GM18907 (cell line): Measurements from ENCODE around the gene AS3MT.
A peak's percentile ranks its signal among the peaks of the same experiment; 100 is the strongest.
"Not testable (repeated sequence)": the region's sequence is repeated elsewhere in the genome, so short reads cannot be mapped to it uniquely, and the experiment has no call there.

Experiments used
- ATAC-seq: cut with Tn5 transposase; IDR thresholded peaks from one replicate; pipeline ENCODE4 v1.9.1; 2021; ENCODE audit warnings: mild to moderate bottlenecking, moderate library complexity; ENCODE audit not compliant: unreplicated experiment

The AS3MT gene

DNA sequence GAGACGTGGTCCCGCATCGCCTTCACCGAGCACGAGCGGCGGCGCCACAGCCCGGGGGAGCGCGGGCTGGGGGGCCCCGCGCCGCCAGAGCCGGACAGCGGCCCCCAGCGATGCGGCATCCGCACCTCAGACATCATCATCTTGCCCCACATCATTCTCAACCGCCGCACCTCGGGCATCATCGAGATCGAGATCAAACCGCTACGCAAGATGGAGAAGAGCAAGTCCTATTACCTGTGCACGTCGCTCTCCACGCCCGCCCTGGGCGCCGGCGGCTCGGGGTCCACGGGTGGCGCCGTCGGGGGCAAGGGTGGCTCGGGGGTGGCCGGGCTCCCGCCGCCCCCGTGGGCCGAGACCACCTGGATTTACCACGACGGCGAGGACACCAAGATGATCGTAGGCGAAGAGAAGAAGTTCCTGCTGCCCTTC lies 49.6 kb downstream of the AS3MT start:
- ATAC-seq = peak; percentile 3

DNA sequence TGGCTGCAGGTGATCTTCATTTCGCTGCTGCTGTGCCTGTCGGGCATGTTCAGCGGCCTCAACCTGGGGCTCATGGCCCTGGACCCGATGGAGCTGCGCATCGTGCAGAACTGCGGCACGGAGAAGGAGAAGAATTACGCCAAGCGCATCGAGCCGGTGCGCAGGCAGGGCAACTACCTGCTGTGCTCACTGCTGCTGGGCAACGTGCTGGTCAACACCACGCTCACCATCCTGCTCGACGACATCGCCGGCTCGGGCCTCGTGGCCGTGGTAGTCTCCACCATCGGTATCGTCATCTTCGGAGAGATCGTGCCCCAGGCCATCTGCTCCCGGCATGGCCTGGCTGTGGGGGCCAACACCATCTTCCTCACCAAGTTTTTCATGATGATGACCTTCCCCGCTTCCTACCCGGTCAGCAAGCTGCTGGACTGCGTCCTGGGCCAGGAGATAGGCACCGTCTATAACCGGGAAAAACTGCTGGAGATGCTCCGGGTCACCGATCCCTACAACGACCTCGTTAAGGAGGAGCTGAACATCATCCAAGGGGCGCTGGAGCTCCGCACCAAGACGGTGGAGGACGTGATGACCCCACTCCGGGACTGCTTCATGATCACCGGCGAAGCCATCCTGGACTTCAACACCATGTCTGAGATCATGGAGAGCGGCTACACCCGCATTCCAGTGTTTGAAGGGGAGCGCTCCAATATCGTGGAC lies 50.1 kb downstream of the AS3MT start:
- ATAC-seq = no peak

DNA sequence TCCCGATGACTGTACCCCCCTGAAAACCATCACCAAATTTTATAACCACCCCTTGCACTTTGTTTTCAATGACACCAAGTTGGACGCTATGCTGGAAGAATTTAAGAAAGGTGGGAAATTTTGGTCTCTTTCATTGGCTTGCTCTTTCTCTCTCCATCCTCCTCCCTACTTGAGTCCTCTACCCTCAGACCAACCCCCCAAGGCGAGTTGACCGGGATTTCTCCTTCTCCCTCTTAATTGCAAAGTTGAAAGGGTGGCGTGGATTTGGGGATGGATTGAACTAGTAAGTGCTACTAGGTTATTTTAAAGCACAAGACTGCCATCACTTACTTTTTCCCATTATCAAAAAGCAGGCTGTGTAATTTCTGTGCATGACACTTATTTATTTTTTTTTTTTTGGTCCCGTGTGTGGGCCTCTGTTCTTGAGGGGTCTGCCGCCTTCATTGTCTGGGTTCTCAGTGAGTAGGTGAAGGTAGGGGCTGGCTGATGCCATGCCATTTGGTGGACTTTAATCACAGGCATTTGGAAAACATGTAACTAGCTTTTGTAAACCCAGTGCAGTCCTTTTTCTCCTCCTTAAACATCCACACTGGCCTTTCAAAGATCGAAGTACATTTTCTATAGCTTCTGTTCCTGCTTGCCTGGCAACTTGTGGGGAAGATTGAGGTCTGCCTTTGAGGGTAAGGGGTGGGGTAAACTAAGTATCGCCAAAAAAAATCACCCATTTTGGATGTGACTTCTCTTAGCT lies 50.9 kb downstream of the AS3MT start:
- ATAC-seq = no peak

DNA sequence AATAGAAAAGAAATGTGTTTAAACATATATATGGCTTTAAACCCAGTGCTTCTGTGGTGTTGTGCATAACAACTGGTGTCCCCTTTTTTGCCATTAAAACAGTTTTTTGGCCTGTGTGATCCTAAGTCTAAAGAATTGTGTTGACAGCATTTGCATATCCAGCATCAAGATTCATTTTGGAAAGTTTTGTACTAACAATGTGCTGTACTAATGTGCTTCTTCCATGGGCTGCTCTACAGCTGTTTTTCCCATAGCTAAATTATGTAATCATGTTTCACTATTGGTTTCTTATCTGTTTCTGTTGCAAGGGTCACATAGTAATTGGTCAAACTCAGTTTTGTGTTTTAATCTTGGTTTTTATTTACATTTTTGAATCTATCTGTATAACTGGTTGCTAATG lies 54.3 kb downstream of the AS3MT start:
- ATAC-seq = no peak

DNA sequence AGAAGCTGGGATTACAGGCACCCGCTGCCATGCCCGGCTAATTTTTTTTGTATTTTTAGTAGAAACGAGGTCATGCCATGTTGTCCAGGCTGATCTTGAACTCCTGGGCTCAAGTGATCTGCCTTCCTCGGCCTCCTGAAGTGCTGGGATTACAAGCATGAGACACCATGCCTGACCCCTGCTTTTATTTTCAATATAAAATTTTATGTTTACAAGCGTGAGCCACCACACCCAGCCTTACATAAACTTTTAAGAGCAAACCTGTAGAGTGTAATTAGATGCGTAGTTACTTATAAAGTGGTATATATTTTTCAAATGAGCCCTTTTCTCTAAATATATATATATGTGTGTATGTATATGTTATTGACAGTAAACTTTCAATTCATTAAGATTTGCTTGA lies 57.6 kb downstream of the AS3MT start:
- no peak for ATAC-seq

DNA sequence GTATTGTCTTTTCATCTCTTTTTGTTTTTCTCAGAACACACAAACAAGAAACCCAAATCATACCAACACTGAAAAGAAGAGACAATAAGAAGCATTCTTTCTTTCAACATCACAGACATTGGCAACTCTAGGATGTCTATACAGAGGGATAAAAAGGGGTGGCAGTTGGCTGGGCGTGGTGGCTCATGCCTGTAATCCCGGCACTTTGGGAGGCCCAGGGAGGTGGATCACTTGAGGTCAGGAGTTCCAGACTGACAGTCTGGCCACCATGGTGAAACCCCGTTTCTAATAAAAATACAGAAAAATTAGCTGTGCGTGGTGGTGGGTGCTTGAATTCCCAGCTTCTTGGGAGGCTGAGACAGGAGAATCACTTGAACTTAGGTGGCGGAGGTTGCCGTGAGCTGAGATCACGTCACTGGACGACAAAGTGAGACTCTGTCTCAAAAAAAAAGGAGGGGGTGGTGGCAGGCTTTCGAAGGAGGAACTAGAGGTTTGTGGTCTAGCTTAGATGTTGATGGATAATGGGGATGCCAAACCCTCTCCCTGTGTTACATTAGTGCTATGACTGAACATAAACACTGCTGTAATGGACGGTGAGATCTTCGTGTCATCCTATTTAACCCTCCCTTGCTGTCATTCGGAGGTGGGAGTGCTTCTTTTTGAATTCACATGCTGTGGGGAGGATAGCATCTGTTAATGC lies 58.2 kb downstream of the AS3MT start:
- no peak for ATAC-seq

DNA sequence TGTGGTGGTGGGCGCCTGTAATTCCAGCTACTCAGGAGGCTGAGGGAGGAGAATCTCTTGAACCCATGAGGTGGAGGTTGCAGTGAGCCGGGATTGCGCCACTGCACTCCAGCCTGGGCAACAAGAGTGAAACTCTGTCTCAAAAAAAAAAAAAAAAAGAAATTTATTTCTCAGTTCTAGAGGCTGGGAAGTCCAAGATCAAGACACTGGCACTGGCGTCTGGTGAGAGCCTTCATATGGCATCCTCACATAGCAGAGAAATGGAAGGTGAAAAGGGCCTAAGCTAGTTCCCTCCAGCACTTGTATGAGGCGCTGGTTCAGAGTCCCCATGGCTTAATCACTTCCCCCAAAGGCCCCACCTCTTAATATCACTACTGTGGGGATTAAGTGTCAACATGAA lies 59.2 kb downstream of the AS3MT start:
- not testable (repeated sequence) for ATAC-seq

DNA sequence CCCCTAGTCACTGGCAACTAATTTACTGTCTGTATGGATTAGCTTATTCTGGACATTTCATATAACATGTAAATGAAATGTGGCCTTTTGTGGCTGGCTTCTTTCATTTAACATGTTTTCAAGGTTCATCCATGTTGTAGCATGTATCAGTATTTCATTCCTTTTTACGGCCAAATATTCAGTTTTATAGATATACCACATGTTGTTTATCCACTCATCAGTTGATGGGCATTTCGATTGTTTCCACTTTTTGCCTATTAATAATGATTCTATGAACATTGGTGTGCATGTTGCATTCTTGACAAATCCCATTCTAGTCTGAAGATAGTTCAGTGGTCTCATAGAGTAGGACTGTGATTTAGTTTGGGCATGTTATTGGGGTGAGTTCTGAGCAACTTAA lies 61.5 kb downstream of the AS3MT start:
- no peak for ATAC-seq

DNA sequence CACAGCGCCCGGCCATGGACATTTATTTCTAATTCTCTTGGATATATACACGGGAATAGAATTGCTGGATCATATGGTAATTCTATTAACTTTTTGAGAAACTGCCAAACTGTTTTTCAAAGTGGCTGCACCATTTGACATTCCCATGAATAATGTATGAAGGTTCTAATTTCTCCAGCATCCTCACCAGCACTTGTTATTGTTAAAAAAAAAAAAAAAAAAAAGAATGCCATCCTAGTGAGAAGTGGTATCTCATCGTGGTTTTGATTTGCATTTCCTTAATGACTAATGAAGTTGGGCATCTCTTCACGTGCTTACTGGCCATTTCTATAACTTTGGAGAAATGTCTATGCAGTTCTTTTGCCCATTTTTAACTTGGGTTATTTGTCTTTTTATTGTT lies 62.4 kb downstream of the AS3MT start:
- ATAC-seq = no peak

DNA sequence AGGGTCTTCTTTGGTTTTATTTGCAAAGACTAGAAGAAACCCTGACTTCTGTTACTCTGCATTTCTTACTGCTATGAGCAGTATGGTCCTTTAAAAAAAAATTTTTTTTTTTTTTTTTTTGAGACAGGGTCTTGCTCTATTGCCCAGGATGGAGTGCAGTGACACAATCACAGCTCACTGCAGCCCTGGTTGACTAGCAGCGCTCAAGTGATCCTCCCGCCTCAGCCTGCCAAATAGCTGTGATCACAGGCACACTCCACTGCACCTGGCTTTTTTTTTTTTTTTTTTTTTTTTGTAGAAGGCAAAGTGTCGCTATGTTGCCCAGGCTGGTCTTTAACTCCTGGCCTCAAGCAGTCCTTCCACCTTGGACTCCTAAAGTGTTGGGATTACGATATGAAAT lies 66.2 kb downstream of the AS3MT start:
- ATAC-seq = no peak

DNA sequence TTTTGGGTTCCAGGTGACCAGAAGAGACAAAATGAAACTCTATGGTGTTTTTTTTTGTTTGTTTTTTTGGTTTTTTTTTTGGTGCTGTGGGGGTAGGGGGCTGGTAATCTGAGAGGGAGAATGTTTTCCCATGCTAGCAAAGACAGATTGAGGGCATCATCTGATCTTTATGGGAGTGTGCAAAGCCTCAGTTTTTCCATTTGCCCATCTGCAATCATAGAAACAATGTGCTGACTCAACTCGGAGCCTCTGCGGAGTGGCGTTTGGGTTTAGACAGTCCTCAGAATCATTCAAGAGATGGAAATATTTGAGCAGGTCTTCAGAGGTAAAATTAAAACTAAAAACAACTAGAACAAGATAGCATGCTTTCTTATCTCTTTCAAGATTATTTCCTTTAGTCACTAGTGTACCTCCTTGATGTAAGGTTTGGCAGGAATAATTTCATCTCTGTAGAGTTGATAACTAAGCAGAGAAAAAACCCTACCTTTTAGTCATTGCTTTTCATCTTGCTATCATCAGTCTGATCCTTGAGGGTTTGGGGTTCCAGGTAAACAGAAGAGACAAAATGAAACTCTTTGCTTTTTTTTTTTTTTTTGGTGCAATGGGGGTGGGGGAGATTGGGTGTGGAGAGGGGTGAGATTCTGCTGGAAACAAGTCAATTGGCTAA lies 66.8 kb downstream of the AS3MT start:
- no peak for ATAC-seq

DNA sequence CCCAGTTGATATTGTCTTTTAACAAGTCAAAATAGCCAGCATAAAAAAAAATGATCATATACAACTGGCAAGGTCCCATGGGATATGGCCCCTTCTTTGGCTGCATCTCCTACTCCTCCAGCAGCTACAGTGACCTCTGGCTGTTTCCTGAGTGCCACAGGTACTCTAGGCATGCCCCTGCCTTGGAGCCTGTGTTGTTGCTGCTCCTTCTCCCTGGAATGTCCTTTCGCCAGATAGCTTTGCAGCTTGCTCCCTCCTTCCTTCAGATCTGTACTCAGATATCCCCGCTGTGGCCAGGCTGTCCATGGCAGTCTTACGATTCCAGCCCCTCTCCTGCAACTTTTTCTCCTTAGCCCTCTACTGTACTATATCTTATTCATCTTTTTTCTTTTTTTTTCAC lies 72.1 kb downstream of the AS3MT start:
- no peak for ATAC-seq

DNA sequence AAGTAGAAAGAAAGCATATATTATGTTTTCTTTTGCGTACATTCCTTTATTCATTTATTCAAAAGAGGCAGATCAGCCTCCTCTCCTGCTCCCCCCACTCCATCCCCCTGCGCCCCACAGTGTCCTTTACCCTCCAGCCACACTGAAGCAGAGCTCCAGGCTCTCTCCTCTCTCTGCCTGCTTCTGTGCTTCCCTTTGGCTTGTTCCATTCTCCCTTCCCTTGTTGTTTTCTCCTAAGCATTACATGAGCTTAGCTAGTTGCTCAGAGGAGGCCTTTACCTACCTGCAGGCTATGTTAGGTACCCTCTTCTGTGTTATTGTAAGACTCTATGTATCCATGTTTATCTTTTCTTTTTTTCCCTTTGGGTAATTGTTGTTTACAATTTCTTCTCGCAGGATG lies 76.2 kb downstream of the AS3MT start:
- no peak for ATAC-seq

DNA sequence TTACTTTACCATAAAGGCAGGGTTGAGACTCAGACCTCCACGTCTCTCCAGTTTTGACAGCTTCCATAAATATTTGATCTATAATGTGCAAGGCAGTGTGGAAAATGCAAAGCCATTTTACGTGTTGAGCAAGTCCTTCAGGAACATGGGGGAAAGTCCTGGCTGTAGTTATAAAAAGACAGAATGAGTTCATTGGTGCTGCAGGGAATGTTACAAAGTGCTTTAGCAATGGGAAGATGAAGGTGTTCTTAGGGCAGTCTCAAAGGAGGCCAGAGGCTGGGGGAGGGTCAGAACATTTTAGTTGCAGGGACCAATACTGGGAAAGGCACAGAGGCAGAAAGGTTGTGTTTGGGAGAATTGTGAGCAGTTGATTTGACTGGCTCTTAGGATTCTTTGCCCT lies 76.7 kb downstream of the AS3MT start:
- ATAC-seq = no peak

DNA sequence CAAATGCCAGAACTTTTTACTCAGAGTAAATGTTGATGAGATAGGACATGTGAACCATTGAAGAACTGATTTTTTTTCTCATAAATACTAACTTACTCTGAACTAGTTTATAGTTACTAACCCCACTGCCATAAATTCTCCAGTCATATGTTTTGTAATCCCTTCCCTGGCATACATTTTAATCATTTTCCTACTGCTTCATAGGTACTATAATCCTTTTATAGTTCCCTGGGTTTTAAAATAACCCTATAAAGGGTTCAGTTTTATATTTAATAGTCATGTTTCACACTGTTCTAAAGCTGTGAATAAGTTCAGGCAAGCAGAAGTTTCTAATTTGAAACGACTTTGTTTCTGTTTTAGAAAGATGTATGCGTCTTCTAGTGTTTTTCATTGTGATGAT lies 77.7 kb downstream of the AS3MT start:
- no peak for ATAC-seq

DNA sequence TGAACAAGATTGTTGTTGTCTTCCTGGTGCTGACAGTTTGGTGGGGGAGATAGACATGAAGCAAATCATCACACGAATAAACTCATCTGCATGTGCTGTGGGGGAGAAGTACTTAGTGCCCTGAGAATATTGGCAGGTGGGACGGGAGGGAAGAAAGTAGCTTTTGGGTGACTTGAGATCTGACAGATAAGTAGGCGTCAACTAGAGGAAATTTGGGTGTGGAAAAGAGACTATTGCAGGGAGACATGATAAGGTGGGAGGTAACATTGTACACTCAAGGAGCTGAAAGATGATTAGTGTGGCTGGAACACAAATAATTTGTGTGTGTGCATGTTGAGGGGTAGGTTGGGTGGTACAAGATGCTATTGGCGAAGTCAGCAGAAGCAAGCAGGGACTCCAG lies 78.9 kb downstream of the AS3MT start:
- no peak for ATAC-seq

DNA sequence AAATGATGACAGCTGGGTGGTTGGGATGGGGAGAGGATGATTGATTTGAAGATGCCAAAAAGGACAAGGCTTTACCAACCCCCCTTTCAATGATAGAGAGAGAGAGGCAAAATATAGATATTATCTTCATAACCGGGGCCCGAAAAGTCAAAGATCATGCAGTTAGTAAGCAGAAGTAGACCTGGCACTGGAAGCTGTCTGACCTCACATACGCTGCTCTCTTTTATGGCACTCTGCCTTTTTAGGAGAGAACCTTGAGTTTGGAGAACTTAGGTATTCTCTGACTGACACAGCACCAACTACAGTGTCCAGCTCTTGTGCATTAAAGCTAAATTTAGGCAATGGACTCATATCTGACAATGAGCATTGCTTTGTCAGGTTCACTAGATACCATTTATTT lies 79.5 kb downstream of the AS3MT start:
- no peak for ATAC-seq

DNA sequence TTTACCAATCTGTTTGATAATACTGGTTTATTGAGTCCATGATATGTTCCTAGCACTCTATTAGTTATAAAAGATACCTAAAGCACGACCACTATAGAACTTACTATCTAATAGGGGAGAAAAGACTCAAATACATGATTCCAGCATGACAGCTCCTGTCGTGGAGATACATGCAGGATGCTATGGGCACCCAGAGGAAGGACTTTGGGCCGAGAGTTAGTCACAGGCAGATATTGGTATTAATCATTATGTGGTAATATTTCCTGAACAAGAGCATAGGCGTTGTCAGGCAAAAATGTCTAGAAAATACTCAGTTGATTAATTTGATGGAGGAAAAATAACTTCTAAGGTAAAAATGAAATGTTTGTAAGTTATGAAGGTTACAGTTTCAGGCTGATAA lies 80.6 kb downstream of the AS3MT start:
- ATAC-seq = no peak

DNA sequence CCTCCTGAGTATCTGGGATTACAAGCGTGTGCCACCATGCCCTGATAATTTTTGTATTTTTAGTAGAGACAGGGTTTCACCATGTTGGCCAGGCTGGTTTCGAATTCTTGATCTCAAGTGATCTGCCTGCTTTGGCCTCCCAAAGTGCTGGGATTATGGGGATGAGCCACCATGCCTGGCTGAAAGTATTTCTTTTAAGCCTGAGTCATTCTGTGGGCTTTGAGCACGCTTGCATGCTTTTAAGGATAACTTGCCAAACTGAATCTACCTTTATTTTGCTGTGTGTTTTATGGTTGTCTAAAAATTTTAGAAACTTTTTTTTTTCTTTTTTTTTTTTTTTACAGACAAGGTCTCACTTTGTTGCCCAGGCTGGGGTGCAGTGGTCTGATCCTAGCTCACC lies 82.0 kb downstream of the AS3MT start:
- ATAC-seq = no peak
